H1 (cell line): ENCODE data around the gene ART4. TPM values are rescaled to one million over a fixed set of nuclear protein-coding genes. Genes with fewer than 3 reads are reported as not detected.

Experiments used
- CTCF ChIA-PET: fragments of 300-600 bp; sonication (Branson Sonifier 250); formaldehyde crosslinking; loops from one replicate; lab custom pipeline; 2021; ENCODE audit not compliant: partially characterized antibody; lab: Charles Lee
- POLR2A ChIA-PET: fragments of 300-600 bp; sonication (Branson Sonifier 250); formaldehyde crosslinking; loops from one replicate; lab custom pipeline; 2021; ENCODE audit warnings: inconsistent platforms; ENCODE audit not compliant: partially characterized antibody; lab: Charles Lee
- DNase-seq, 2 experiments: peaks; one replicate each; pipeline versions ENCODE4 v3.0.0 to v3.0.0-alpha.2; 2010 to 2022; ENCODE audit warnings: low spot score in 2 of 2, low read depth in 1 of 2, mixed read lengths in 1 of 2
- FAIRE-seq: peaks from 2 replicates; lab custom pipeline; 2011; peaks lifted over from hg19 to GRCh38; lab: Jason Lieb, UNC
- H2AFZ ChIP-seq: 2 replicates; pipeline ENCODE4 v1.8.1; 2012; ENCODE audit warnings: low read length, inconsistent platforms
- H2AK5ac ChIP-seq: 2 replicates; pipeline ENCODE4 v1.6.1; 2013; ENCODE audit warnings: low read depth, low read length
- H2BK120ac ChIP-seq: replicated peaks from 2 replicates; pipeline ENCODE3; 2013; ENCODE audit warnings: low read depth, low read length, inconsistent platforms
- H2BK12ac ChIP-seq: 2 replicates; pipeline ENCODE4 v1.6.1; 2013; ENCODE audit warnings: low read depth, low read length
- H2BK15ac ChIP-seq: 2 replicates; pipeline ENCODE4 v1.6.1; 2013; ENCODE audit warnings: low read length
- H2BK20ac ChIP-seq: 2 replicates; pipeline ENCODE4 v1.6.1; 2013; ENCODE audit warnings: low read length
- H2BK5ac ChIP-seq: 2 replicates; pipeline ENCODE4 v1.6.1; 2013; ENCODE audit warnings: low read depth, low read length
- H3K14ac ChIP-seq: 2 replicates; pipeline ENCODE4 v1.6.1; 2013; ENCODE audit warnings: inconsistent platforms; ENCODE audit not compliant: insufficient read length
- H3K18ac ChIP-seq: 2 replicates; pipeline ENCODE4 v1.6.1; 2013; ENCODE audit warnings: low read length; ENCODE audit errors: extremely low read depth
- H3K23ac ChIP-seq: 2 replicates; pipeline ENCODE4 v1.6.1; 2013; ENCODE audit warnings: inconsistent platforms; ENCODE audit not compliant: insufficient read length
- H3K23me2 ChIP-seq: 2 replicates; pipeline ENCODE4 v1.6.1; 2013; ENCODE audit warnings: low read depth, low read length
- H3K27ac ChIP-seq: 2 replicates; pipeline ENCODE4 v1.6.1; 2011; ENCODE audit warnings: low read depth, low read length, inconsistent platforms
- H3K27me3 ChIP-seq, 4 experiments: replicated peaks in 1 of 4; 1 replicate in 1 of 4; 2 replicates in 3 of 4; pipeline versions ENCODE4 v1.6.1 to v1.8.1; 2011 to 2013; ENCODE audit warnings: low read length in 3 of 4, mild to moderate bottlenecking in 3 of 4, inconsistent platforms in 2 of 4, mixed read lengths in 2 of 4, moderate library complexity in 1 of 4; ENCODE audit not compliant: control insufficient read depth in 3 of 4, insufficient read depth in 3 of 4; ENCODE audit errors: extremely low read depth in 1 of 4
- H3K36me3 ChIP-seq, 4 experiments: 2 replicates each; pipeline versions ENCODE4 v1.6.1 to v1.8.1; 2011 to 2013; ENCODE audit warnings: mild to moderate bottlenecking in 4 of 4, low read length in 3 of 4, moderate library complexity in 2 of 4, control low read depth in 1 of 4, inconsistent platforms in 1 of 4; ENCODE audit not compliant: insufficient read depth in 4 of 4, control insufficient read depth in 2 of 4
- H3K4ac ChIP-seq: replicated peaks from 2 replicates; pipeline ENCODE3; 2013; ENCODE audit warnings: low read length, low read depth, mixed read lengths, inconsistent platforms; ENCODE audit not compliant: insufficient read length
- H3K4me1 ChIP-seq, 4 experiments: replicated peaks in 1 of 4; 1 replicate in 1 of 4; 2 replicates in 3 of 4; pipeline versions ENCODE4 v1.6.1 to v1.8.1; 2011 to 2013; ENCODE audit warnings: low read length in 3 of 4, inconsistent platforms in 2 of 4, mixed read lengths in 1 of 4; ENCODE audit not compliant: insufficient read depth in 4 of 4, control insufficient read depth in 3 of 4
- H3K4me2 ChIP-seq, 2 experiments: 2 replicates each; pipeline versions ENCODE4 v1.6.1 to v1.8.1; 2011 to 2013; ENCODE audit warnings: low read depth in 2 of 2, low read length in 2 of 2, control low read depth in 1 of 2, inconsistent platforms in 1 of 2, mild to moderate bottlenecking in 1 of 2; ENCODE audit not compliant: insufficient read depth in 1 of 2
- H3K4me3 ChIP-seq, 4 experiments: fragments of 200-600, 300-600 bp in 1 of 4; sonication (generic), shearing (Covaris generic), sonication (Bioruptor Twin) in 1 of 4; 2 replicates each; pipeline versions ENCODE4 v1.5.1 to v1.8.1; 2011 to 2016; ENCODE audit warnings: low read length in 4 of 4, low read depth in 3 of 4, control low read depth in 2 of 4, inconsistent platforms in 2 of 4, mild to moderate bottlenecking in 2 of 4, mixed read lengths in 1 of 4, moderate library complexity in 1 of 4; ENCODE audit not compliant: insufficient read depth in 2 of 4; ENCODE audit errors: extremely low read depth in 1 of 4
- H3K56ac ChIP-seq: replicated peaks from 2 replicates; pipeline ENCODE3; 2013; ENCODE audit warnings: low read depth, mild to moderate bottlenecking, mixed read lengths, low read length, inconsistent platforms; ENCODE audit not compliant: insufficient read length
- H3K79me1 ChIP-seq: 2 replicates; pipeline ENCODE4 v1.6.1; 2013; ENCODE audit warnings: low read depth, low read length, control low read depth
- H3K79me2 ChIP-seq, 2 experiments: 2 replicates each; pipeline versions ENCODE4 v1.6.1 to v1.8.1; 2012 to 2013; ENCODE audit warnings: low read length in 2 of 2, mild to moderate bottlenecking in 2 of 2, inconsistent platforms in 1 of 2; ENCODE audit not compliant: insufficient read depth in 2 of 2, control insufficient read depth in 1 of 2
- H3K9ac ChIP-seq, 4 experiments: replicated peaks in 1 of 4; 1 replicate in 1 of 4; 2 replicates in 3 of 4; pipeline versions ENCODE4 v1.6.1 to v1.8.1; 2011 to 2013; ENCODE audit warnings: low read depth in 3 of 4, low read length in 3 of 4, control low read depth in 2 of 4, mild to moderate bottlenecking in 2 of 4, moderate library complexity in 2 of 4, inconsistent platforms in 1 of 4; ENCODE audit errors: extremely low read depth in 1 of 4
- H3K9me3 ChIP-seq, 2 experiments: 2 replicates each; pipeline versions ENCODE4 v1.6.1 to v1.8.1; 2012 to 2013; ENCODE audit warnings: mild to moderate bottlenecking in 2 of 2, moderate library complexity in 2 of 2, control low read depth in 1 of 2, inconsistent platforms in 1 of 2, low read depth in 1 of 2, low read length in 1 of 2, mixed read lengths in 1 of 2; ENCODE audit not compliant: insufficient read depth in 2 of 2
- H4K20me1 ChIP-seq, 2 experiments: replicated peaks in 1 of 2; 2 replicates each; pipeline versions ENCODE3 to v1.8.1; 2011 to 2013; ENCODE audit warnings: inconsistent platforms in 2 of 2, low read length in 2 of 2, mild to moderate bottlenecking in 1 of 2; ENCODE audit not compliant: insufficient read depth in 2 of 2, control insufficient read depth in 1 of 2
- H4K5ac ChIP-seq: 2 replicates; pipeline ENCODE4 v1.6.1; 2013; ENCODE audit warnings: low read length, low read depth, mixed read lengths, inconsistent platforms; ENCODE audit not compliant: insufficient read length
- H4K8ac ChIP-seq: 2 replicates; pipeline ENCODE4 v1.8.0; 2013; ENCODE audit warnings: mild to moderate bottlenecking, moderate library complexity, low read length, inconsistent platforms; ENCODE audit not compliant: insufficient read depth; ENCODE audit errors: extremely low read depth
- H4K91ac ChIP-seq: replicated peaks from 2 replicates; pipeline ENCODE3; 2013; ENCODE audit warnings: low read length, mixed read lengths, inconsistent platforms; ENCODE audit not compliant: insufficient read length
- ASH2L ChIP-seq: fragments of 200-600, 300-600 bp; sonication (generic); IDR thresholded peaks from one replicate; pipeline ENCODE4 v1.7.1; 2017; ENCODE audit warnings: low read length
- CHD2 ChIP-seq: IDR thresholded peaks from 2 replicates; pipeline ENCODE4 v1.6.1; 2012; ENCODE audit warnings: low read length, improper control_type of control experiment
- EGR1 ChIP-seq: IDR thresholded peaks from 2 replicates; pipeline ENCODE4 v1.6.1; 2011; ENCODE audit warnings: low read depth, low read length, borderline replicate concordance
- MAFK ChIP-seq: IDR thresholded peaks from 2 replicates; pipeline ENCODE4 v1.6.1; 2012; ENCODE audit warnings: low read depth, mild to moderate bottlenecking, improper control_type of control experiment, low read length
- NRF1 ChIP-seq: IDR thresholded peaks from 2 replicates; pipeline ENCODE4 v1.6.1; 2011; ENCODE audit warnings: mild to moderate bottlenecking, low read depth, low read length, improper control_type of control experiment
- POLR2AphosphoS5 ChIP-seq: IDR thresholded peaks from 2 replicates; pipeline ENCODE4 v1.6.1; 2011; ENCODE audit warnings: low read depth, low read length
- RBBP5 ChIP-seq: IDR thresholded peaks from 2 replicates; pipeline ENCODE4 v1.7.1; 2012; ENCODE audit warnings: low read depth, mild to moderate bottlenecking, inconsistent platforms, low read length, moderate library complexity, borderline replicate concordance
- SP2 ChIP-seq: IDR thresholded peaks from 2 replicates; pipeline ENCODE4 v1.6.1; 2012; ENCODE audit warnings: mild to moderate bottlenecking, low read length, inconsistent platforms
- SRF ChIP-seq: IDR thresholded peaks from 2 replicates; pipeline ENCODE4 v1.6.1; 2011; ENCODE audit warnings: mild to moderate bottlenecking, low read depth, low read length, moderate library complexity
- SUZ12 ChIP-seq: fragments of 200-600 bp; sonication (generic); IDR thresholded peaks from 2 replicates; pipeline ENCODE4 v1.6.1; 2012; ENCODE audit warnings: mild to moderate bottlenecking, inconsistent platforms, low read length, moderate library complexity, mixed read lengths
- TAF1 ChIP-seq: IDR thresholded peaks from 2 replicates; pipeline ENCODE4 v1.6.1; 2011; ENCODE audit warnings: mild to moderate bottlenecking, low read depth, low read length
- TBP ChIP-seq: IDR thresholded peaks from 2 replicates; pipeline ENCODE4 v1.6.1; 2011; ENCODE audit warnings: low read depth, low read length, improper control_type of control experiment
- WGBS, 2 experiments: shearing (Covaris generic) in 1 of 2; methylation state at CpG; one replicate each; pipeline versions ENCODE4 v1.1.6 to v1.1.7; 2013 to 2015; ENCODE audit warnings: low lambda C conversion rate in 2 of 2, mixed read lengths in 2 of 2, inconsistent platforms in 1 of 2, low coverage in 1 of 2, missing lambda C conversion rate in 1 of 2; ENCODE audit not compliant: insufficient replicate concordance in 2 of 2, insufficient coverage in 1 of 2, insufficient read length in 1 of 2; ENCODE audit errors: extremely low coverage in 1 of 2, missing lambda C conversion rate in 1 of 2; 5-methylcytosine and 5-hydroxymethylcytosine counted together
- polyA plus RNA-seq, 7 experiments: library from polyadenylated mRNA; depleted of rRNA in 3 of 7; stranded (reverse) in 5 of 7; unstranded in 2 of 7; fragments of >200 nt in 5 of 7; fragments of 200-250 nt in 2 of 7; gene quantifications; 1 replicate in 5 of 7; 2 replicates in 1 of 7; 4 replicates in 1 of 7; pipeline versions ENCODE4 v1.2.1 to v1.2.3, GENCODE V29; 2011 to 2013; ENCODE audit warnings: missing spikeins in 2 of 7, mixed read lengths in 2 of 7
- total RNA-seq: library from RNA; stranded (reverse); fragmentation: NEBNext Ultra II Directional; extraction: Animal tissue kit (Norgen Biotek cat#: 25700); gene quantifications from 2 replicates; pipeline ENCODE4 v1.2.1, GENCODE V29; 2021
- TF ChIP-seq, protein P1 (sequence below): IDR thresholded peaks from 2 replicates; pipeline ENCODE4 v1.6.1; 2012; ENCODE audit warnings: inconsistent platforms
- TF ChIP-seq, protein P2 (sequence below): IDR thresholded peaks from 2 replicates; pipeline ENCODE4 v1.6.1; 2011; ENCODE audit warnings: low read length, improper control_type of control experiment

ART4 gene
- total and polyA plus RNA-seq, 2 of the 8 experiments (the other 6 are each of a cell fraction or from before 2014, with no cell fraction given): not detected

- H3K27ac ChIP-seq: no peak overlapping the region
- H3K23ac ChIP-seq: no peak overlapping the region
- H3K4me3 ChIP-seq: peak overlapping the region; percentile 66 to 98 (median 96)
- ChIA-PET CTCF (interaction anchor here (1.0 to 2.2 kb wide), 7 partner anchors 8 to 182 kb away, joined by 3 to 10 read pairs (median 5); a partner anchor contains a TSS), POLR2A (interaction anchor here (0.8 to 6.5 kb wide), 10 partner anchors 10 to 1081 kb away, joined by 3 to 68 read pairs (median 6); a partner anchor contains a TSS)
- no peak overlapping the region for H4K91ac ChIP-seq
- H2BK12ac ChIP-seq: no peak overlapping the region
- no peak overlapping the region for H3K14ac ChIP-seq
- H2AFZ ChIP-seq: no peak overlapping the region
- WGBS, 2 experiments: 89% methylated on average over 4 of the region's 4 CpGs; no CpG with 5 or more reads in 1 of the 2 experiments
- H3K4me2 ChIP-seq: peak overlapping the region; percentile 77 to 82
- no peak overlapping the region for H3K56ac ChIP-seq
- H3K9ac ChIP-seq: peak overlapping the region in 1 of 4 experiments; percentile 82; a peak in 3 of 7 replicates
- no peak overlapping the region for H2AK5ac ChIP-seq
- H3K36me3 ChIP-seq: peaks cover 8 to 29% (median 19%) of the 10 kb centered on the region in 4 experiments
- H3K27me3 ChIP-seq: no peaks in the 10 kb centered on the region
- no peak overlapping the region for H2BK120ac ChIP-seq
- H3K4ac ChIP-seq: no peak overlapping the region
- peaks cover 4% of the 10 kb centered on the region; the same call in 1 of the 2 replicates for H3K23me2 ChIP-seq
- H3K79me1 ChIP-seq: no peaks in the 10 kb centered on the region
- H3K4me1 ChIP-seq: peaks cover 0 to 2% (median 0%) of the 10 kb centered on the region in 4 experiments; a peak in 3 of 7 replicates
- H3K79me2 ChIP-seq: peaks cover 8 to 58% of the 10 kb centered on the region in 2 experiments; a peak in 3 of 4 replicates
- no peaks in the 10 kb centered on the region for H3K9me3 ChIP-seq
- peaks cover 0 to 2% of the 10 kb centered on the region in 2 experiments for H4K20me1 ChIP-seq
- no peak overlapping the region for H2BK15ac ChIP-seq
- no peak for FAIRE-seq
- H2BK5ac ChIP-seq: no peak overlapping the region
- H3K18ac ChIP-seq: no peak overlapping the region
- DNase-seq: no peak
- H4K8ac ChIP-seq: no peak overlapping the region
- no peak overlapping the region for H2BK20ac ChIP-seq
- H4K5ac ChIP-seq: no peak overlapping the region
- no peak for TF ChIP-seq EGR1
- TF ChIP-seq, protein P1, sequence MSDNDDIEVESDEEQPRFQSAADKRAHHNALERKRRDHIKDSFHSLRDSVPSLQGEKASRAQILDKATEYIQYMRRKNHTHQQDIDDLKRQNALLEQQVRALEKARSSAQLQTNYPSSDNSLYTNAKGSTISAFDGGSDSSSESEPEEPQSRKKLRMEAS: no peak
- TF ChIP-seq, protein P2, sequence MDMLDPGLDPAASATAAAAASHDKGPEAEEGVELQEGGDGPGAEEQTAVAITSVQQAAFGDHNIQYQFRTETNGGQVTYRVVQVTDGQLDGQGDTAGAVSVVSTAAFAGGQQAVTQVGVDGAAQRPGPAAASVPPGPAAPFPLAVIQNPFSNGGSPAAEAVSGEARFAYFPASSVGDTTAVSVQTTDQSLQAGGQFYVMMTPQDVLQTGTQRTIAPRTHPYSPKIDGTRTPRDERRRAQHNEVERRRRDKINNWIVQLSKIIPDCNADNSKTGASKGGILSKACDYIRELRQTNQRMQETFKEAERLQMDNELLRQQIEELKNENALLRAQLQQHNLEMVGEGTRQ: no peak
- no peak for TF ChIP-seq TAF1
- no peak for TF ChIP-seq NRF1
- no peak for TF ChIP-seq RBBP5
- TF ChIP-seq SRF: no peak
- TF ChIP-seq ASH2L: no peak
- TF ChIP-seq SUZ12: no peak
- no peak for TF ChIP-seq MAFK
- TF ChIP-seq CHD2: no peak
- no peak for TF ChIP-seq POLR2AphosphoS5
- TF ChIP-seq SP2: no peak
- TF ChIP-seq TBP: no peak
Observed at GRCh38 chr12:14802247-14802646, 41.1 kb downstream of the ART4 start.
